Activated CD4-positive, alpha-beta T cell treated with anti-CD3 and anti-CD28 coated beads for 4 hours (primary cell): ENCODE data around the gene EFCAB6.

Experiments
- DNase-seq, 2 donors: peaks; one replicate each; pipeline ENCODE4 v3.0.0-alpha.2; 2020

The EFCAB6 gene

DNA sequence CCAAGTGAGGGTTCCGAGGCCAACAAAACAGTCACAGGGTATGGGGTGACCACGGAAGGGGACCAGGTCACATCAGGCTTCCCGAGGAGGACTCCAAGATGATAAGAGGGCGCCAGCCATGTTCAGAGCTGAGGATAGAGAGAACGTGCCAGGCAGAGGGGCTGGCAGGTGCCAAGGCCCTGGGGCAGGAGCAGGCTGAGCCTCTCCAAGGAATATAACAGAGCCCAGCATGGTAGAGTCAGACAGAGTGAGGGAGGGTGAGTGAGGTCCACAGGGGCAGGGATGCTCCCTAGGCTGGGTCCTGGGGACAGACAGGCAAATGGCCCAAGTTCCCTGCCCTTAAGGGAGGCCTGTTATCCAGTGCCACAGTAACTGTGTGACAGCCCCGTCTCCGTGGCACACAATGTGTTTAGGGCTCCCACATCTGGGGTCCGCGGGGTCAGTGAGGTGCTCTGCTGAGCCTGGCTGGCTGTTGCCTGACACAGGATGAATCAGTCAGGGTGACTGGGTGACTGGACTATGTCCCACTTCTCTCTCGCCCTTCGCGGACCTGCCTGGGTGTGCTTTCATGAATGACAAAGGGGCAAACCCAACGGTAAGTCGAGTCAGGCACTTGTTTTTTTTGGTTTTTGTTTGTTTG, 295.0 kb downstream of the EFCAB6 start:
- DNase-seq, result no peak

DNA sequence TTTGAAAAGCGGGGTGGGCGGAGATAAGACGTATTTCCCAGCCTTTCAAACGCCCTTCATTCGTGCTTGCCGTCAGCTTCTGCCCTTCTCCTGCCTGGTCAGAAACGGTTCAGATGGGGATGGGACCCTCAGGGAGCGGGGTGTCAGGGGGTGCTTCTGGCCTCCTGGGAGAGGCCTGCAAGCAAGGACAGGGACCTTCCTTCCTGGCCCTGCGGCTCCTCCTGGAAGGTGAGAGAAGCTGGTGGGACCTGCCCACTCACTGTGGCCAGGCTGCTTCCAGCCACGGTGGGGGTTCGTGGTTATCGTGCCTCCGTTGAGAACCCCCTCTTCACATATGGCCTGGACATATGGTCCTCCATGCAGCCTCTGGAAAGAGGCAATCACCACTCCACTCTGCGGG, 295.7 kb downstream of the EFCAB6 start:
- no peak for DNase-seq

DNA sequence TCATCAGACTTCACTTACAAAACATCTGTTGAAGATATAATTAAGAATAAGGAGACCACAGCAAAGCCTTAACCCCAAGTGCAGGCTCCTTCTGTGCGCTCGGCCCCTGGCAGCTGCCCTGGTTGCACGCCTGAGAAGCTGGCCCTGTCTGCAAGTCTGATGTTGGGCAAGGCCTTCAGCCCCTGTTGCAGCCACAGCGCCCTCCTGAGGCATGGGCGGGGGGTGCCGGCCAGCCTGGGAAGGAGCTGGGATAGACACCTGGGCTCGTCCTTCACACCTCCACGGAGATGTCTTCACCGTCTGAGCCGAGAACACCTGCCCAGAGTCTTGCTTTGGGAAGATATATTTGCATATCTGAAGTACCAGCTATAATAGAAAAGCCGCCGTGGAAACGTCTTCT, 296.2 kb downstream of the EFCAB6 start:
- DNase-seq, result no peak

DNA sequence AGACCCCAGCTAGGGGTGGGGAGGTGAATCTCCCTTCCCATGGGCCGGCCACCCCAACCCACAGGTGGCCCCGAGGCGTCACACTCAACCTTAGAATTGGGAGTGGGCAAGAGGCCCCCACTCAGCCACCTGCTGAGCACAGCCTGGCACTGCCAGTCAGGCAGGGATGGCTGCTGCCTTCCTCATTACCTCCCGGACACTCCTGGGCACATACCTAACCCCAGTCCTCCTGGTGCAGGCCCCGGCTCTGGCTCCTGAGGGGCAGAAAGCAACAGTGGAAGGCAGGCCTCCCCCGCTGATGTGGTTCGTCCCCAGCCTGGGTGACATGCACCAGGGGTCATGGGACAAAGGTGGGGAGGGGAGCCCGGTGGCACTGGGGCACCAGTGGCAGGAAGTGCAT, 296.7 kb downstream of the EFCAB6 start:
- no peak for DNase-seq

DNA sequence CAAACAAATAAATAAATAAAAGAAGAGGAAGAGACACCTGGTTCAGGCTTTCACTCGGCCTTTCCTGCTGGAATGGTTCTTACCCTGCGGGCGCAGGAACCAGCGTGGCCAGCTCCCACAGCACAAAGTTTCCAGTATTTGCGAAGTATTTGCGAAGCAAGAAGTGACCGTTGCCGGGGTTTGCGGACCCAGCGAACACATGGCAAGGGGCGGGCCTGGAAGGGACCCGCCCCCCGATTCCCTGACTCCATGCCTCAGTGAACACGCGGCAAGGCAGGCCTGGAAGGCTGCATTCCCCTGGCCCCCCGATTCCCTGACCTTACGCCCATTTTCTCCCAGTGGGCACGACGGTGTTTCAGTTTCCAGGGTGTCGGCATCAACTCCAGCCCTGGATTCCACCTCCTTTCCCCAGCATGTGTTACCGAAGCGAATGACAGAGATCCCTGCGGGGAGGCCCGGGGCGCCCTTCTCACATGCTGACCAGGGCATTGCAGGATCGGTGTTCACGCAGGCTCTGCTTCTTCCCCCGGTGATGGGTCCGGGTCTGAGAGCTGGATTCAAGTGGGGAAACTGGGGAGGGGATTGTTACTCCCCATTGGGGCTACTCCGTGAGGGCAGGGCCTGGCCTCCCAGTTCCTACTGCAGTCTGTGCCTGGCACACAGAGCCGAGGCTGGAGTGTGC, 297.5 kb downstream of the EFCAB6 start:
- no peak for DNase-seq

DNA sequence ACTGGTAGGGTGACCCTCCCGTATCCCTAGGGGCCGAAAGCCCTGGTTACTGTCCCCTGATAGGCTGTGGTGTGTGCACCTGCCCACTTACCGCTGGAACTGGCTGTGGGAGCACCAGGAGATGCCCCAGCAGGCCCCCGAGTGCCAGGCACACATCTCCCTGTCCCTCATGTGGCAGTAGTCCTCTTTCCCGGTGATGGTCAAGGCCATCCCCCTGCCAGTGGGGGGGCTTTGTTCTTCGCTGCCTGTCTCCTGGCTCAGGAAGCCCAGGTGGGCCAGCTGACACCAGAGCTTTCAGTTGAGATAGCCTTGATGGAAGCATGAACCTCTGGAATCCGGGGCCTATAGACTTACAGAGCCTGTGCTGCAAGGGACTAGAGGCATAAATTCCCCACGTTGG, 299.8 kb downstream of the EFCAB6 start:
- DNase-seq, result no peak

DNA sequence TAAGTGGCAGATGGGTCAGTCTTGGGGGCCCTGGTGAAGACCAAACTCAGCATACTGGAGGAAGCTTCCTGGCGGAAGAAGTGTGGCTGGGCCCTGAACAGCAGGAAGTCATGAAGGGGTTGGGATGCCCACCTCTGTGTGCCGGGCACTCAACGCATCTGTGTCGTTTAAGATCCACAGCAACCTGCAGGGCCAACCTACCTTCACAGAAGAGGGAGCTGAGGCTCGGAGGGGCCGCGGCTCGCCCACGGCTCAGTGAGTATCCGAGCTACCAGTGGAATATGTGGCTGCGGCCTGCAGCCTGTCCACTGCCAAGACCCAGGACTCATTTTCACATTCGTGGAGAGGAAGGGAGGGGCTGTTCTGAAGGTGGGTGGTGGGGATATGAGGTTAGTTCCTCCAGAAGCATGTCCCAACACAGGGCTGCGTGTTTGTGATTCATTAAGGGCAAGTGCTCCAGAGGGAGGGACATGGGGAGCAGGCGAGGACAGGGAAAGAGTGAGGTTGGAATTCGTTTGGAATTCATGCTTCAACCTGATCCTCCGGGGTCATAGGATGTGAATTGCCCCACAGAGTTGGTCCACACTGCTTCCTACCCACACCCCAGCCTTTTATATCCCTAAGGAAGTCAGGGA, 300.7 kb downstream of the EFCAB6 start:
- no peak for DNase-seq

DNA sequence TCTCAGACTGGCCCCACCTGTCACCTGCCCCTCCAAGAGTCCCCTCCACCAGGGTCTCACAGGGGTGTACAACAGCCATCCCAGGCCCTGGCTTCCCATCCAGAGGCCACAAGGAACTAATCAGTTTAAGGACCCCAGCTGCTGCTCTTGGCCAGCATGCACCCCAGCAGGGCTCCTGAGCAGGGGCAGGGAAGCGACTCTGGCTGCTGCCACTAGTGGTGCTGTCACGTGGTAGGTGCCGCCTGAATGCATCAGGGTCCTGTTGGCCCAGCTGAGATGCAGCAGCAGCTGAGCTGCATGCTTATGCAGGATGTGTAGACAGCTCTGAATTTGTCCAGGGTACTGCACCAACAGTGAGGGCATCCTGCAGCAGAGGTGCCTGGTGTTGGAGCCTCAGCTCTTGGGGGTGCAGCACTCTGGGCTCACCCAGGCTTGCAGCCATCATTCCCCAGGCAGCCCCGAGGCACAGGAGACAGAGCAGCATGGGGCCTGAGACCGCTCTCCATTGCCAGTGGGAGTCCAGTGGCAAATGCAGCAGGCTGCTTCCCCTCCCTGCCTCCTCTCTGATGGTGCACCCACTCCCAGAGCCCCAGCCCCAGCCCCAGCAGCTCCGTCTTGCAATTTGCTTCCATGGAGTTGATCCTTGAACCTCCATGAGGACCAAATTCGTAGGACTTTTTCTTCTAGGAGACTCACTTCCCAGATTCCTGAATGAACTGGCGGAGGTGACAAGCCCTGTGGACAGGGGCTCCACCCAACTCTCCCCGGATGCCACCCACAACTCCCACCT, 301.6 kb downstream of the EFCAB6 start:
- DNase-seq, result no peak

DNA sequence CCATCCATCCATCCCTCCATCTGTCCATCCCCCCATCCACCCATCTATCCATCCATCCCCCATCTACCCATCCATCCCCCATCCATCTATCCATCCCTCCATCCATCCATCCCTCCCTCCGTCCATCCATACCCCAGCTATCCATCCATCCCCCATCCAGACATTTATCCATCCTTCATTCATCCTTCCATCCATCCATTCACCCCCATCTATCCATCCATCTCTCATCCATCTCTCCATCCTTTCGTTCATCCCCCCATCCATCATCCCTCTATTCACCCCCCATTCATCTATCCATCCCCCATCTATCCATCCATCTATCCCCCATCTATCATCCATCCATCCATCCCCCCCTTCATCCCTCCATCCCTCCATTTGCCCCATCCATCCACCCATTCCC, 302.8 kb downstream of the EFCAB6 start:
- no peak for DNase-seq

DNA sequence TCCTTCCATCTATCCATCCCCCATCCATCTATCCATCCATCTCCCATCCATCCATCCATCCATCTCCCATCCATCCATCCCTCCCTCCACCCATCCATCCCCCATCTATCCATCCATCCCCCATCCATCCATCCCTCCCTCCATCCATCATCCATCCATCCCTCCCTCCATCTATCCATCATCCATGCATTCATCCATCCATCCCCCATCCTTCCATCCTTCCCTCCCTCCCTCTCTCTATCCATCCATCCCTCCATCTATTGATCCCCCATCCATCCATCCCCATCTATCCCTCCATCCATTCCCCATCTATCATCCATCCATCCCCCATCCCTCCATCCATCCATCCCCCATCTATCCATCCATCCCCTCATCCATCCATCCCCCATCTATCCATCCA, 303.6 kb downstream of the EFCAB6 start:
- DNase-seq, result no peak

DNA sequence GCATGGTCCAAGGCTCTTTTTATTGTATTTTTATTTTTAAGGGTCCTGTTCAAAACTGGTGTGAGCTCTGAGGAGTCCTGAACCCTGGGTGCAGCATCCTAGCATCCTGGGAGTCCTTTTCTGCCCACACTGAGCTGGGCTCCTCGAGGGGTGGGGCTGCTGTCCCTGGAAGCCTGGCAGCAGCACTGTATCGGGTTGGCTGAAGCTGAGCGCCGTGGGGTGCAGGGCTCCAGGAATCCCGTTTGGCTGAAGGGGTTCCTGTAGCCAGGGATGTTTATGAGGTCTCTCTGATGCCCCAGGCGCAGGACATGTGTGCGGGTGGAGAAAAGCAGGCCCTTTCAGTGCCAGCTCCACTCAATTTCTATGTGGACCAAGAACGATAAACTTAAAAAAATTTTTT, 304.9 kb downstream of the EFCAB6 start:
- no peak for DNase-seq

DNA sequence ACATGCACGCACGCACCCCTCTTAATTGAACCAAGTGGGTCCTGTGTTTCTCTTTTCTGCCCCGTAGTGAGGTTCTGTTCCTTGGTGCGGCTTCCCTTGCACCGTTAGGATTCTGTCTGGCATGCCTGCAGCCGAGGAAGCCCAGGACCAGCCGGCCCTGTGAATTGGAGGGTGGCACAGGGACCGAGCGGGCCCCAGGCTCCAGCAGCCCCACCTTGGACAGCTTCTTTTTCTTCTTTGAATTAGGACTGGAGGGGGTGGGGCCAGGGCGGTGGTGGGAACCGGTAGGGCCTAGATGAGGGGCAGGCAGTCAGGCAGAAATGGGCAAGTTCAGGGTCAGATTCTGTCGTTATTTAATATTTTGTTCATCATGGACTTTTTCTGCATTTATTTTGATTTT, 305.6 kb downstream of the EFCAB6 start:
- no peak for DNase-seq

DNA sequence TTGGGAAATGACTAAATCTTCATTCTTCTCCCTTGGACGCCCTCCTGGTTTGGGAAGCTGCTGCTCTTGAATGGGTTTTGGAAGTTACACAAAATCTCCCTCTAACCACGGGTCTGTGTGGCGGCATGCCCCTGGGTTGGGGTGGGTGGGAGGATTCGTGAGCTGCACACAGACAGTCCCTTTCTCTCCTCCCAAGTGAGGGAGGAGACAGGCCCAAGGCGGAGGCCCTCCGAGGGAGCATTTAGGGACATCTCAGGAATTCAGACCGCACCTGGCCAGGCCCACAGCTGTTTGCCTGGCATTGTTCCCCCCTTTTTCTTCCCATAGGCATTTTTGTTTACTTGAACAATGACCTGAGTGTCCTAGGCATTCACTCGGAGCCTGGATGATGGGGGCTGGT, 306.2 kb downstream of the EFCAB6 start:
- DNase-seq, result no peak

DNA sequence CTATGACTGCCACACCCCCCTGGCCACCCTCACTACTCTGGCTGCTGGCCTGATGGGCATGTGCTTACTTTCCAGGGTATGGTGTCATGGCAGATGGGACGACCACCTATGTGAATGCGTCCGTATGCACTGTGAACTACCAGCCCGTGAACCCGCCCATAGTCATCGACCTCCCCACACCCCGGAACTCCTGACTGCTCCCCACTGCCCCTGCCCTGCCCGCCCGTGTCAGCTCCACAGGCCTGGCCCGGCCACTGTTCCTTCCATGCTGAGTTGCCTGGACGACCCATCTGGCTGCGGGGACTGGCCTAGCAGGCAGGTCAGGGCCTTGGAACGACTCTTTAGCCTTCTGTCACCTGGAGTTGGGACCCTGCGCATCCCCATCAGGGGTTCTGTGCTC, 306.7 kb downstream of the EFCAB6 start:
- DNase-seq, result no peak

DNA sequence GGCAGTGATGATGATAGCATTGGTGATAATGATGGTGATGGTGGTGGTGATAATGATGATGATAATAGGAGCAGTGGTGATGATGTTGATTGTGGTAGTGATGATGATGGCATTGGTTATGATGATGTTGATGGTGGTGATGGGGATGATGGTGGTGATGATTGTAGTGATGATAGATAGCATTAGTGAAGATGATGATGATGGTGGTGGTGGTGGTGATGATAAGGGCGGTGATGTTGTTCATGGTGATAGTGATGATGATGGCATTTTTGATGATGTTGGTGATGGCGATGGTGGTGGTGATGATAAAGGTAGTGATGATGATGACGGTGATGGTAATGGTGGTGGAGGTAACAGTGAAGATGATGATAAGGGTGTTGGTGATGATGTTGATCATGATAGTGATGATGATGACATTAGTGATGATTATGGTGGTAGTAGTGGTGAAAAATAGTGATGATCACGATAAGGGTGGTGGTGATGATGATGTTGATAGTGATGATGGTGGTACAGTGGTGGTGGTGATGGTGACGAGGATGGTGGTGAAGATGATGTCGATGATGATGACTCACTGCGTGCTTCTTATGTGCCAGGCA, 307.3 kb downstream of the EFCAB6 start:
- DNase-seq, result no peak

DNA sequence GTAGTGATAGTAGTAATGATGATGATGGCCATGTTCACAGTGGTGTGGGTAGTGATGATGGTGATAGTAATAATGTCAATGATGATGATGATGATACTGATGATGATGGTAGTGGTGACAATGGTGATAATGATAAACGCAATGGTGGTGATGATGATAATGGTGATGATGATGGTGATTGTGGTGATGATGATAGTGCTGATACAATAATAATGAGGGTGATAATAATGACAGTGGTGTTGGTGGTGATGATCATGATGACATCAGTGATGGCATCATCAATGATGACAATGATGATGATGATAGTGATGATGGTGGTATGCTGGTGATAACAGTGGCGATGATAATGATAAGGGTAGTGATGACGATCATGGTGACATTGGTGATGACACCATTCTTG, 308.0 kb downstream of the EFCAB6 start:
- no peak for DNase-seq

DNA sequence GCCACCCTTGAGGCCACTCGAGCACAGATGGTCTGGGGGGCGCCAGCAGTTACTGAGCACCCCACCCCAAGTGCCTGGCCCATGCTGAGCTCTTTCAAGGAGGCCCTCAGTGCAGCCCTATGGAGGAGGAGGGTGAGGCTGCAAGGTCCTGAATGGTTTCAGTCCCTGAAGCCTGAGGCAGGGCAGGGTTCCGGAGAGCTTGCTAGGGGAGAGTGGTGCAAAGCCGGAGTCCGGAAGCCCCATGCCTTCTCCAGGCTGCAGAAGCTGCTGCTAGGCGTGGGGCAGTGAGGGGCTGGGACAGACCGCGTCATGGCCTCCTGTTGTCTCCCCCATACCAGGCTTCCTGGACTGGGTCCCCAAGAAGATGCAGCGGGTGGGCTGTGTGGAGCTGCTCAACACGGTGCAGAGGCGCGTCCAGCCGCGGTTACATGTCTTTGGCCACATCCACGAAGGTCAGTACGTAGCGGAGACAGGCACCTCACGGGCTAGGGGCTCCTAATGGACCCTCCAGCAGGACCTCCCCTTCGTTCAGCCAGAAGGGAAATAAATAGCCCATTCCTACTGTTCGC, 309.7 kb downstream of the EFCAB6 start:
- DNase-seq, result no peak

DNA sequence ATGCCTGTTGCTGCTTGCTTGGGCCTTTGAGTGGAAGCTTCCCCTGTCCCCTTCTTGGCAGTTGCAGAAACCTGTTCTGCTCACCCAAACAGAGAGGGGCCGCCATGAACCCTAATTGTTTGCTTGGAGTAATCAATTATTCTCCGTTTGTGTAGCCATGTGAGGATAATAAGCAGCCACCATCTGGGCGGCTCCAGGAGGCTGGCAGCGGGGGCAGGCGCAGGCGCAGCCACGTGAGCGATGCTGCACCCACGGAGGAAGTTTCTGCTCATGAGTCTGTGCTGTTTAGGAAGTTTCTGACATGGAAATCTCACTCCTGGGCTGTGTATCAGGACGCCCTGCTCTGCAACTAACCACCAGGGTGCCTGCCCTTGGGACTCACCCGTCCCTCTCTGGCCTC, 310.2 kb downstream of the EFCAB6 start:
- no peak for DNase-seq

DNA sequence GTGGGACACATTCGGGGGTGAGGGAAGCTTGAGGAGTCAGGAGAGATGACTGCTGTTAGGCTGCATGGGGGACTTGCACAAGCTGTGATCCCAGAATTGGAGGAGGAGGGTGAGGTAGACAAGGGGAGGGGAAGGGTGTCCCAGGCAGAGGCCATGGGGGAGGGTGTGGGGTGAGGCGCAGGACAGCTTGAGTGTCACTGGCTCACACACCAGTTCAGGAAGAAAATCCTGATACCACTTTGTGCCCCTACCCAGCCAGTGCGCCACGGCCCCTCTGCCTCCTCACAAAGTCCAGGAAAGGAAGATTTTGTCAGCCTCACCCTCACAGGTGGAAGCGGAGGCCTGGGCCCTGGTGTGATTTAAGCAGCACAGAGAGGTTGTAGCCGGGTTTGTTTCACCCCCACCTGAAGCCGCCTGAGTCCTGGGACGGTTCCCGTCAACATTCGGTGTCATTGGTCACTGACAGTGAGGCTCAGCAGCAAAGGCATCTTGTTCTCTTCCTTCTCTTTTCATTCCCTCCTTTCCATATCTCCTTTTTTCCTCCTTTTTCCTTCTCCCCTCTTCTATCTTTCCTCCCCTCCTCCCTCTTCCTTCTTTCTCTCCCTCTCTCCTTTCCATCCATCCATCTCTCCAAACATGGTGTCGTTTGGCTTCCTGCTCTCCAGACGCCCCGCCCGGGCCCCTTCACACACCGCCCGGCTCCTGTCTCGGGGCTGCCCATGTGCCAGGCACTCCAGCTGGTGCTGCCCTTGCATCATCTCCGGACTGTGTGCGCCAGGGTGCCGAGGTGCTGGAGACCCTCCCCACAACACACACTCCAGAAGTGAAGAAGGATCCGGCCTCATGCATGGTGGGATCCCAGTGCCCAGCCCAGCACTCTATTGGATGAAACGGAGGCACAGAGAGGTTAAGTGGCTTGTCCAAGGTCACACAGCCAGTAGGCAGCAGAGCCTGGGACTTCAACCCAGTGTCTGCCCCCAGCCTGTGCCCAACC, 311.0 kb downstream of the EFCAB6 start:
- DNase-seq, result no peak

DNA sequence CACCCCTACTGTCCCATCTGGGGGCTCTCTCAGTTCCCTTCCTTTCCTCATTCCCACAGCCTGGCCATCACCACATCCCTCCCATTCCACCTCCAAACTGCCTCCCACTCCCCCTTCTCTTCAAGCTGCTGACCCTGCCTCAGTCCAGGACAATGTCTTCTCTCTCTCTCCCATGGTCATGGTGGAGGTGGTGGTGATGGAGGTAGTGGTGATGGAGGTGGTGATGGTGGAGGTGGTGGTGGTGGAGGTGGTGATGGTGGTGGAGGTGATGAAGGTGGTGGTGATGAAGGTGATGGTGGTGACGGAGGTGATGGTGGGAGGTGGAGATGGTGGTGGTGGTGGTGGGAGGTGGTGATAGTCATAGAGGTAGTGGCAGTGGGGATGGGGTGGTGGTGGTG, 313.2 kb downstream of the EFCAB6 start:
- no peak for DNase-seq

DNA sequence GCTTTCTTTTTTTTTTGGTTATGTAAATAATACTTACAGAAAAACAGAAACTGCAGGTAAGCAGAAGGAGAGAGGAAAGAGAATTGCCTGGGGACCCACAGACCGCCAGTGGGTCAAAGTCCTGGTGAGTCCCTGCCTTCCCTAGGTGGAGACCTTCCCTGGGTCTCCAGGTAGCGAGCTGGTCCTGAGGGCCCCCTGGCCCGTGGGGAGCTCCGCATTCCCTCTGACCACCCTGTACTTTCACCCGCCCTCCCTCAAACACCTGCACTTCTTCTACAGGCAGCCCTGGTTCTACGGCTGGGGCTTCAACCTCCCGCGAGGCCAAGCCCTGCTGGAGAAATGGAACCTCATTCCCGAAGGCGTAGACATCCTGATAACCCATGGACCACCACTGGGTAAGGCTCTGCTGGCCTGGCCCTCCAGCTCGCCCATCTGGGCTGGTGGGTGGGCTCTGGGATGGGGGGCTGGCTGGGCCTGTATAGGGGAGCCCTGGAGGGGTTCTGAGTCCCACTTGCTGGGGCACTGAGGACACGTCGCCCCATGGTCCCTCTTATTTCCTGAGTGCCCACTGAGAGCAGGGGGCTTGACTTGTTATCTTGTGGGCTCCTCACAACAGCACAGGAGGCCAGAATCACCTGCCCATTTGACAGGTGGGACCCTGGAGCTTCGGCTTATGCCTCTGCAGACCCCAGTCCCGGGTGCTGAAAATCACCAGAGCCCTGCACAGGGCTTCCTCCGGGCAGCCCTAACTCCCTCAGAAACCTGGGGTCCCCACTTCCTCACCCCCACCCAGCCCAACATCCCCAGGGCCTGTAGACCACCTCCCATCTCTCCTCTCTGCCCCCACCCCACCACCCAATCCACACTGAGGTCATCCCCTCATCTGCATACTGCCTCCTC, 313.9 kb downstream of the EFCAB6 start:
- no peak for DNase-seq
